Choroid plexus epithelial cell (primary cell): Measurements from ENCODE around the gene SC5D.

Experiments used
- DNase-seq: peaks from one replicate; pipeline ENCODE4 v3.0.0-alpha.2; 2010; ENCODE audit warnings: low read depth
- H3K4me3 ChIP-seq: 2 replicates; pipeline ENCODE4 v1.5.1; 2011; ENCODE audit warnings: low read depth, mild to moderate bottlenecking, control low read depth, low read length, moderate library complexity
- CTCF ChIP-seq: conservative IDR thresholded peaks from 2 replicates; pipeline ENCODE4 v1.5.1; 2011; ENCODE audit warnings: low read depth, mild to moderate bottlenecking, control low read depth, inconsistent platforms, low read length, moderate library complexity

SC5D gene

GRCh38 chr11:121300313-121300971 is 7.9 kb downstream of the SC5D start:
- H3K4me3 ChIP-seq: no peak overlapping the region
- DNase-seq: no peak
- no peak for TF ChIP-seq CTCF

GRCh38 chr11:121300972-121301699 is 8.6 kb downstream of the SC5D start:
- no peak for DNase-seq
- TF ChIP-seq CTCF: no peak
- H3K4me3 ChIP-seq: no peak overlapping the region

- no peak for DNase-seq
- no peak overlapping the region for H3K4me3 ChIP-seq
- no peak for TF ChIP-seq CTCF
These were observed 12.2 kb downstream of the SC5D start for GRCh38 chr11:121304759-121305158.

GRCh38 chr11:121308816-121309215 is 16.2 kb downstream of the SC5D start:
- H3K4me3 ChIP-seq: no peak overlapping the region
- no peak for DNase-seq
- no peak for TF ChIP-seq CTCF

- DNase-seq: no peak
- H3K4me3 ChIP-seq: no peak overlapping the region
- no peak for TF ChIP-seq CTCF
These were observed 17.1 kb downstream of the SC5D start for GRCh38 chr11:121309688-121310087.

GRCh38 chr11:121310908-121311307 is 18.3 kb downstream of the SC5D start:
- H3K4me3 ChIP-seq: no peak overlapping the region
- TF ChIP-seq CTCF: no peak
- no peak for DNase-seq

- no peak overlapping the region for H3K4me3 ChIP-seq
- TF ChIP-seq CTCF: no peak
- no peak for DNase-seq
These were observed 18.8 kb downstream of the SC5D start for GRCh38 chr11:121311373-121311772.
